Measurements from ENCODE around the gene GJC2.

Gene GJC2

GRCh38 chr1:228112617-228113016 is 37.1 kb upstream of the GJC2 start:
- no peak for DNase-seq (ENCODE audit: low read depth in 1 of 2, low spot score in 1 of 2)

GRCh38 chr1:228114827-228115226 is 34.9 kb upstream of the GJC2 start:
- DNase-seq (ENCODE audit: low read depth in 1 of 2, low spot score in 1 of 2), result no peak

DNA sequence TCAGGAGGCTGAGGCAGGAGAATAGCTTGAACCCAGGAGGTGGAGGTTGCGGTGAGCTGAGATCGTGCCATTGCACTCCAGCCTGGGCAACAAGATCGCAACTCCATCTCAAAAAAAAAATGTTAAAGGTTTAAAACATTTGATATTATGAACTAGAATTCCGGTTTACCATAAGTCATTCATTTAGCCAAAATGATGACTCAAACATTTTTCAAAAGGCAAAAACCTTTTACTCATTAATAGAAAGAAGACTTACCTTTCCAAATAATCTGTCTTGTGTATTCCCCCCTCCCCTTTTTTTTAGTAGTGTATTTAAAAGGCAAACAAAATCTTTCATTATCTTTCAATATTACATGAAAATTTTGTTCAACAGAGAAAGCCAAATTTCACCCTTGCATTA is 32.4 kb upstream of the GJC2 start:
- no peak for DNase-seq (ENCODE audit: low read depth in 1 of 2, low spot score in 1 of 2)

- no peak for DNase-seq (ENCODE audit: low read depth in 1 of 2, low spot score in 1 of 2)
These were observed 31.7 kb upstream of the GJC2 start for GRCh38 chr1:228118040-228118439.

GRCh38 chr1:228120351-228120750 is 29.4 kb upstream of the GJC2 start:
- DNase-seq (ENCODE audit: low read depth in 1 of 2, low spot score in 1 of 2), result no peak

DNA sequence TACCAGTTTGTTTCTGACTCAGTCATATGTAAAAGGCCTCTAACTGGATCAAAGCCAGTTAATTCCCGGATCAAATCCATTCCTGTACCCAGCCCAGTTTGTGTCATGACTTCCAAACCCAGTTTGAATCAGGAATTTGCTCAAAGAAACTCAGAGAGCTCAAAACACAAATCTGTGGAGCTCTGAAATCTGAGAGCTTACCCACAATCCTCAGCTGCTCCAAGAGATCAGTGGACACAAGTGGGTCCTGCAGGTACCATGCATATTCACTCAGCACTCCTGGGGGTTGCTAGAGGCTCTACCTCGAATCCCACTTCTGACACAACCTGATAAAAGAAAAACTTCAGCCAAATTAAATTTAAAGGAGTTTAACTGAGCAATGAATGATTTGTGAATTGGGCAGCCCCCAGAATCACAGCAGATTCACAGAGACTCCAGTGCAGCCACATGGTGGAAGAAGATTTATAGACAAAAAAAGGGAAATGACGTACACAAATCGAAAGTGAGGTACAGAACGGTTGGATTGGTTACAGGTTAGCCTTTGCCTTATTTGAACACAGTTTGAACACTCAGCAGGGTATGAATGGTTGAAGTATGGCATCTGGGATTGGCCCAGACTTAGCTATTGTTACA is 28.8 kb upstream of the GJC2 start:
- DNase-seq (ENCODE audit: low read depth in 1 of 2, low spot score in 1 of 2), result no peak

GRCh38 chr1:228122921-228123441 is 26.7 kb upstream of the GJC2 start:
- no peak for DNase-seq (ENCODE audit: low read depth in 1 of 2, low spot score in 1 of 2)

- no peak for DNase-seq (ENCODE audit: low read depth in 1 of 2, low spot score in 1 of 2)
These were observed 26.2 kb upstream of the GJC2 start for GRCh38 chr1:228123505-228123904.

- DNase-seq (ENCODE audit: low read depth in 1 of 2, low spot score in 1 of 2), result no peak
These were observed 24.5 kb upstream of the GJC2 start for GRCh38 chr1:228125185-228125584.

- DNase-seq (ENCODE audit: low read depth in 1 of 2, low spot score in 1 of 2), result no peak
These were observed 18.0 kb upstream of the GJC2 start for GRCh38 chr1:228131766-228132165.

GRCh38 chr1:228134591-228134990 is 15.1 kb upstream of the GJC2 start:
- DNase-seq (ENCODE audit: low read depth in 1 of 2, low spot score in 1 of 2), result no peak

GRCh38 chr1:228136901-228137300 is 12.8 kb upstream of the GJC2 start:
- DNase-seq (ENCODE audit: low read depth in 1 of 2, low spot score in 1 of 2), result no peak

DNA sequence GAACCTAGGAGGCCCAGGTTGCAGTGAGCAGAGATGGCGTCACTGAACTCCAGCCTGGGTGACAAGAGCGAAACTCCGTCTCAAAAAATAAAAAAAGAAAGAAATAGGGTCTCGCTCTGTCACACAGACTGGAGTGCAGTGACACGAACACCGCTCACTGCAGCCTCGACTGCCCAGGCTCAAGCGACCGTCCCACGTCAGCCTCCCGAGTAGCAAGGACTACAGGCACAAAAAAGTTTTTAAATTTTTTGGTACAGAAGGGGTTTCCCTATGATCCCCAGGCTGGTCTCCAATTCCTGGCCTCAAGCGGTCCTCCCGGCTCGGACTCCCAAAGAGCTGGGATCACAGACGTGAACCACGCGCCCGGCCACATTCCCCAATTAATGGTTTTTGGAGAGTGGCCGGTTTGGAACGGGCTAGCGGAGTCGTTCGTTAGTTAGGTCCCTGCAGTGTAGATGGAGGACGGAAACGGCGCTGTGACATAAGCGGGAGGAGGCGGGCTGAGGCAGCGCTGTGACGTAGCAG is 10.3 kb upstream of the GJC2 start:
- DNase-seq (ENCODE audit: low read depth in 1 of 2, low spot score in 1 of 2), result no peak

- peak; percentile 99 to 100 for DNase-seq (ENCODE audit: low read depth in 1 of 2, low spot score in 1 of 2)
These were observed 9.6 kb upstream of the GJC2 start, which contains the start of gene GUK1 for GRCh38 chr1:228139931-228140723. TSS of gene GUK1 (plus strand) at chr1:228140279. CDS start at chr1:228140303, 24 bp downstream.

DNA sequence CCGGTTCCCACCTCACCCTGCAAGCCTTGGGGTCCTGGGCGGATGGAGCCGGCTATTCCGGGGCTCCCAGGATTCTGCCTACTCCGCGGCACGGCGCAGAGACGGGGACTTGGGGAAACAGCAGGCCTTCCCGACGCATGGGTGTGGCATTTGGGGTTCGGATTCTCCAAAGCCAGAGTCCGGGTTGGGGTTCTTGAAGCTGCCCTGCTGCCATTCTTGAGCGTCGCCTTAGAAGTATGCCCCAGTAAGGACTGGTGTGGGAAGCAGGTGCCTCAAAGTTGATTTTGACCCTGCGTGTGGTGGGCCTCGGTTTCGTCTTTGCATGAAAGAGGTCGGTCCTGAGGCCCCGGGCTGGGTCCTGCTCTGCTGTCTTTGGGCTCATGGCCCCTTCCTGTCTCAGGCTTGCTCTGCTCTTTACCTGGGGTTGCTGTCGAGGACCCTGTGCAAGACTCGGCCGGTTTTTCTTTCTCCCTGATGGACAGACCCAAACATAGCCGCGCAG is 9.0 kb upstream of the GJC2 start:
- no peak for DNase-seq (ENCODE audit: low read depth in 1 of 2, low spot score in 1 of 2)

- DNase-seq (ENCODE audit: low read depth in 1 of 2, low spot score in 1 of 2), result no peak
These were observed 8.3 kb upstream of the GJC2 start for GRCh38 chr1:228141226-228142044.

GRCh38 chr1:228142155-228142691 is 7.5 kb upstream of the GJC2 start:
- DNase-seq (ENCODE audit: low read depth in 1 of 2, low spot score in 1 of 2), result no peak

- no peak for DNase-seq (ENCODE audit: low read depth in 1 of 2, low spot score in 1 of 2)
These were observed 7.0 kb upstream of the GJC2 start for GRCh38 chr1:228142701-228143136.

GRCh38 chr1:228143480-228144192 is 6.1 kb upstream of the GJC2 start:
- no peak for DNase-seq (ENCODE audit: low read depth in 1 of 2, low spot score in 1 of 2)
